Heart right ventricle (tissue), 16 donors: ENCODE measurements around the gene IFNA10. TPM values are rescaled to one million over a fixed set of nuclear protein-coding genes. Genes with fewer than 3 reads are reported as not detected.
"Not testable (repeated sequence)": the region's sequence is repeated elsewhere in the genome, so short reads cannot be mapped to it uniquely, and the experiment has no call there.

Experiments
- ATAC-seq, 8 donors: fragments of 200-7000 bp; cut with Tn5 transposase; one replicate each; pipeline ENCODE4 v1.9.1; 2020; ENCODE audit warnings: mild to moderate bottlenecking in 8 of 8, moderate library complexity in 8 of 8, moderate number of reproducible peaks in 1 of 8
- DNase-seq, 2 donors: peaks; one replicate each; pipeline ENCODE4 v3.0.0-alpha.2; 2020
- H3K27ac ChIP-seq, 10 donors: fragments of 200-600 bp; sonication (generic) in 2 of 10; one replicate each; pipeline versions ENCODE4 v1.5.0 to v1.8.0; 2020 to 2022; ENCODE audit warnings: mild to moderate bottlenecking in 3 of 10
- H3K27me3 ChIP-seq, 7 donors: fragments of 200-600 bp; one replicate each; pipeline ENCODE4 v1.8.0; 2021 to 2022; ENCODE audit warnings: mild to moderate bottlenecking in 2 of 7
- H3K36me3 ChIP-seq, 9 donors: fragments of 200-600 bp; sonication (generic) in 1 of 9; one replicate each; pipeline versions ENCODE4 v1.5.0 to v1.8.0; 2020 to 2022; ENCODE audit warnings: mild to moderate bottlenecking in 2 of 9
- H3K4me1 ChIP-seq, 9 donors: fragments of 200-600 bp; sonication (generic) in 1 of 9; one replicate each; pipeline versions ENCODE4 v1.5.0 to v1.8.0; 2020 to 2022; ENCODE audit warnings: mild to moderate bottlenecking in 4 of 9
- H3K4me3 ChIP-seq, 10 donors: fragments of 200-600 bp; sonication (generic) in 2 of 10; one replicate each; pipeline versions ENCODE4 v1.5.0 to v1.8.0; 2020 to 2022; ENCODE audit warnings: mild to moderate bottlenecking in 7 of 10, moderate library complexity in 2 of 10
- H3K9me3 ChIP-seq, 11 donors: fragments of 200-600 bp in 10 of 11; sonication (generic) in 2 of 11; one replicate each; pipeline versions ENCODE4 v1.5.0 to v1.8.0; 2013 to 2022; ENCODE audit warnings: mild to moderate bottlenecking in 2 of 11, control low read depth in 1 of 11, moderate library complexity in 1 of 11
- WGBS, 2 donors: extraction: QIAGEN DNeasy Blood & Tissue Kit; methylation state at CpG; one replicate each; pipeline ENCODE4 v1.1.7; 2013; ENCODE audit warnings: inconsistent platforms in 1 of 2; 5-methylcytosine and 5-hydroxymethylcytosine counted together
- intact Hi-C, 10 donors: fragments of 100-400 bp; cut with DNase I; formaldehyde crosslinking; loops; one replicate each; pipeline versions ENCODE4 v1.11.1 to v1.14.2; 2022
- polyA plus RNA-seq, 2 donors: library from polyadenylated mRNA; stranded (reverse); fragments of 200-250 nt; gene quantifications; one replicate each; pipeline ENCODE4 v1.2.3, GENCODE V29; 2013
- total RNA-seq, 10 donors: library from RNA; stranded (reverse); fragmentation: NEBNext Ultra II Directional in 3 of 10; extraction: Animal tissue kit (Norgen Biotek cat#: 25700) in 3 of 10; gene quantifications; one replicate each; pipeline versions ENCODE4 v1.2.1 to v1.2.4, GENCODE V29; 2021 to 2023
- TF ChIP-seq, protein P1 (sequence below), 9 donors: fragments of 200-600 bp; sonication (generic) in 2 of 9; IDR thresholded peaks; one replicate each; pipeline versions ENCODE4 v1.5.0 to v1.8.0; 2021 to 2022; ENCODE audit warnings: antibody characterized with exemption in 9 of 9, mild to moderate bottlenecking in 5 of 9, moderate library complexity in 1 of 9
- donor health status: Arrhythmogenic right ventricular cardiomyopathy.
- donor health status: ischemic (EF 13 %, LVEDD 7.1; RV severe dilation, severe dysfunction).
- donor health status: healthy with polysubstance abuse.
- donor health status: DM: no; HTN: yes; CAD: no.
- donor health status: DM: no; HTN: no; CAD: no.
- donor health status: ischemic (EF 25% LVEDD 6.9; RV normal size, moderate dysfunction).
- donor health status: ischemic (EF 25% LVEDD 5.7; RV mildly dilated, moderate dysfunction).
- donor health status: healthy.
- donor health status: DM: yes; HTN: yes; CAD: no.
- donor health status: Ischemic cardiomyopathy.
- donor health status: ischemic (EF 35%, LVEDD 5.7; RV mildly dilated, moderate dysfunction).
- donor health status: nonischemic (EF 11% LVEDD 7.7; RV severe dilation, severe dysfunction).
- donor health status: DM: yes; HTN: yes; CAD: no.
- donor health status: PGD.
- donor health status: ischemic (EF 29% LVEDD 5.4; RV normal size, mild dysfunction).
- donor health status: nonischemic (EF 23%, LVEDD 6.1; RV moderate dilation, normal function).

IFNA10 gene
- total and polyA plus RNA-seq, 12 donors, result not detected

- DNase-seq (peak in 1 of 2 donors; percentile 20), ATAC-seq (peak in 6 of 8 donors; percentile 38 to 76 (median 60))
- intact Hi-C loops, result loop anchor here in 2 of 10 donors (10.0 kb wide), 2 partner anchors 549 to 559 kb away; no protein-coding TSS in a partner anchor
- H3K27me3 ChIP-seq, result peaks cover 0 to 18% (median 9%) of the 10 kb centered on the region in 7 donors
- WGBS, 2 donors, result 30 to 33% methylated on average over 8 of the region's 8 CpGs
- TF ChIP-seq, protein P1, sequence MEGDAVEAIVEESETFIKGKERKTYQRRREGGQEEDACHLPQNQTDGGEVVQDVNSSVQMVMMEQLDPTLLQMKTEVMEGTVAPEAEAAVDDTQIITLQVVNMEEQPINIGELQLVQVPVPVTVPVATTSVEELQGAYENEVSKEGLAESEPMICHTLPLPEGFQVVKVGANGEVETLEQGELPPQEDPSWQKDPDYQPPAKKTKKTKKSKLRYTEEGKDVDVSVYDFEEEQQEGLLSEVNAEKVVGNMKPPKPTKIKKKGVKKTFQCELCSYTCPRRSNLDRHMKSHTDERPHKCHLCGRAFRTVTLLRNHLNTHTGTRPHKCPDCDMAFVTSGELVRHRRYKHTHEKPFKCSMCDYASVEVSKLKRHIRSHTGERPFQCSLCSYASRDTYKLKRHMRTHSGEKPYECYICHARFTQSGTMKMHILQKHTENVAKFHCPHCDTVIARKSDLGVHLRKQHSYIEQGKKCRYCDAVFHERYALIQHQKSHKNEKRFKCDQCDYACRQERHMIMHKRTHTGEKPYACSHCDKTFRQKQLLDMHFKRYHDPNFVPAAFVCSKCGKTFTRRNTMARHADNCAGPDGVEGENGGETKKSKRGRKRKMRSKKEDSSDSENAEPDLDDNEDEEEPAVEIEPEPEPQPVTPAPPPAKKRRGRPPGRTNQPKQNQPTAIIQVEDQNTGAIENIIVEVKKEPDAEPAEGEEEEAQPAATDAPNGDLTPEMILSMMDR (IDR thresholded peaks at IDR 0.05), result peak in 8 of 9 donors; percentile 8 to 65 (median 50)
- not testable (repeated sequence) for H3K4me1 ChIP-seq, H3K27ac ChIP-seq, H3K4me3 ChIP-seq, H3K9me3 ChIP-seq, H3K36me3 ChIP-seq
These were observed 28.8 kb upstream of the IFNA10 start for GRCh38 chr9:21235468-21236359.

- Histone ChIP-seq H3K27me3 (peaks cover 0 to 9% (median 0%) of the 10 kb centered on the region in 7 donors), H3K4me1 (no peaks in the 10 kb centered on the region), H3K36me3 (no peaks in the 10 kb centered on the region), H3K27ac (no peak overlapping the region), H3K9me3 (no peaks in the 10 kb centered on the region), H3K4me3 (no peak overlapping the region)
- intact Hi-C loops, result loop anchor here in 2 of 10 donors (10.0 kb wide), 2 partner anchors 551 to 561 kb away; no protein-coding TSS in a partner anchor
- WGBS, 2 donors, result 76 to 79% methylated on average over 4 of the region's 4 CpGs
- ATAC-seq, result no peak
- TF ChIP-seq, protein P1 (IDR thresholded peaks at IDR 0.05), result no peak
- DNase-seq, result no peak
These were observed 27.3 kb upstream of the IFNA10 start for GRCh38 chr9:21234153-21234687.

GRCh38 chr9:21233258-21233657, 26.3 kb upstream of the IFNA10 start:
- no peak for ATAC-seq
- intact Hi-C loops, result loop anchor here in 2 of 10 donors (10.0 kb wide), 2 partner anchors 552 to 562 kb away; no protein-coding TSS in a partner anchor
- DNase-seq, result no peak

DNA sequence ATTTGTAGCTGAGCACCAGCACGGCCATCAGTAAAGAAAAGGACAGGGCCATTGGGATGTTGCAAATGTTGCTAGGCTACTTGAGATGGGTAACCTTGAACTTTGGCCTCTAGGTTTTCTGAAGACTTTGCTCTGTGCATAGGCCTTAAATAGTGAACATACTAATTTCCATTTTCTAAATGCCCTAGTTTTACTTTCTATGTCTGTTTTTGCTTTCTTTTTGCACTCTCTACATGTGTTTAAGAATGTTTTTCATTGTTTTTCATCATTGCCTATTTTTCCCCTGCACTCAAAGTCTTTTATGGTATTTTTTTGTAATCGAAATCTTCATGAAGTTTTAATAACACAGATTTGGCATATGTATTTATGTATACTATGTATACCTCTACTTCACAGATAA, 21.2 kb upstream of the IFNA10 start, which contains the start of gene IFNA17:
TSS of gene IFNA17 (minus strand) at position 101 of the 400 bp plus-strand sequence. CDS start at position 52, 49 bp downstream.
- ATAC-seq (no peak), DNase-seq (no peak)
- no peak within 1 kb of the TSS for H3K27ac ChIP-seq
- H3K4me1 ChIP-seq, result no peaks in the 10 kb centered on the region
- TF ChIP-seq, protein P1 (IDR thresholded peaks at IDR 0.05), result no peak
- intact Hi-C loops, result no loop called here
- H3K4me3 ChIP-seq, result no peak within 1 kb of the TSS
- H3K9me3 ChIP-seq, result no peaks in the 10 kb centered on the region
- H3K27me3 ChIP-seq, result no peaks in the 10 kb centered on the region
- WGBS, 2 donors, result 60 to 81% methylated on average over 2 of the region's 2 CpGs
- no peaks in the 10 kb centered on the region for H3K36me3 ChIP-seq

More at GRCh38 chr9:21233258-21233657, 26.3 kb upstream of the IFNA10 start:
- H3K9me3 ChIP-seq, result no peaks in the 10 kb centered on the region
- H3K4me3 ChIP-seq, result no peak overlapping the region
- no peaks in the 10 kb centered on the region for H3K36me3 ChIP-seq
- no peaks in the 10 kb centered on the region for H3K4me1 ChIP-seq
- no peak overlapping the region for H3K27ac ChIP-seq
- TF ChIP-seq, protein P1 (IDR thresholded peaks at IDR 0.05), result no peak
- 86 to 88% methylated on average over 2 of the region's 2 CpGs for WGBS, 2 donors
- peaks cover 0 to 7% (median 0%) of the 10 kb centered on the region in 7 donors for H3K27me3 ChIP-seq

GRCh38 chr9:21217211-21217610, 10.3 kb upstream of the IFNA10 start, which contains the start of gene IFNA16:
TSS of gene IFNA16 (minus strand) at chr9:21217311. CDS start at chr9:21217305, 6 bp downstream.
- not testable (repeated sequence) for H3K4me1 ChIP-seq, H3K9me3 ChIP-seq, H3K27me3 ChIP-seq, ATAC-seq, H3K36me3 ChIP-seq, DNase-seq, H3K27ac ChIP-seq, H3K4me3 ChIP-seq
- intact Hi-C loops, result loop anchor here in 1 of 10 donors (10.0 kb wide), 1 partner anchor 62 kb away; no protein-coding TSS in a partner anchor
- 80 to 89% methylated on average over 1 of the region's 1 CpG for WGBS, 2 donors
